Measurements from ENCODE around the gene OTOF. TPM values are rescaled to one million over a fixed set of nuclear protein-coding genes. Genes with fewer than 3 reads are reported as not detected.
"Not testable (repeated sequence)": the region's sequence is repeated elsewhere in the genome, so short reads cannot be mapped to it uniquely, and the experiment has no call there.

The OTOF gene
- total and polyA plus RNA-seq, 12 donors, result 0.03 to 0.25 (median 0.08) TPM; not detected in 8

DNA sequence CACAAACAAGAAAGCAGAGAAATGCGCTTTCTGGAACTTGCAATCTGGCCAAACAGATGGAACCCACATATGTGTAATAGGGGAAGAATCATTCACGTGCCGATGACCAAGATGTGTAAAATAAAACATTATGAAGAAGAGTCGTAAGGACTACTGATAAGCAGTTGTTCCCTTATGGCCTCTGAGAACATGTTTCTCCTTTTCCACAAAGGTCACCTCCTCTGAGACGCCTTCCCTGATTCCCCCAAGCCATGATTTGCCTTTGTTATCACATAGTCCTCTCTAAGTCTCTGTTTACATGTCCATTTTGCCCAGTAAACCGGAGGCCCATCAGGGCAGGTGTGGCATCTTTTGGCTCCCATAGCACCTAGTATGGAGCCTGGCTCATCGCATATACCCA, 8.0 kb downstream of the OTOF start:
- DNase-seq (no peak), ATAC-seq (no peak)
- Histone ChIP-seq H3K4me3 (no peak overlapping the region), H3K36me3 (no peaks in the 10 kb centered on the region), H3K9me3 (peaks cover 0 to 18% (median 8%) of the 10 kb centered on the region in 11 donors), H3K27ac (no peak overlapping the region), H3K4me1 (no peaks in the 10 kb centered on the region), H3K27me3 (no peaks in the 10 kb centered on the region)
- intact Hi-C loops (cut with DNase I), result no loop called here
- 90 to 93% methylated on average over 7 of the region's 7 CpGs for WGBS, 2 donors
- TF ChIP-seq, protein P1, sequence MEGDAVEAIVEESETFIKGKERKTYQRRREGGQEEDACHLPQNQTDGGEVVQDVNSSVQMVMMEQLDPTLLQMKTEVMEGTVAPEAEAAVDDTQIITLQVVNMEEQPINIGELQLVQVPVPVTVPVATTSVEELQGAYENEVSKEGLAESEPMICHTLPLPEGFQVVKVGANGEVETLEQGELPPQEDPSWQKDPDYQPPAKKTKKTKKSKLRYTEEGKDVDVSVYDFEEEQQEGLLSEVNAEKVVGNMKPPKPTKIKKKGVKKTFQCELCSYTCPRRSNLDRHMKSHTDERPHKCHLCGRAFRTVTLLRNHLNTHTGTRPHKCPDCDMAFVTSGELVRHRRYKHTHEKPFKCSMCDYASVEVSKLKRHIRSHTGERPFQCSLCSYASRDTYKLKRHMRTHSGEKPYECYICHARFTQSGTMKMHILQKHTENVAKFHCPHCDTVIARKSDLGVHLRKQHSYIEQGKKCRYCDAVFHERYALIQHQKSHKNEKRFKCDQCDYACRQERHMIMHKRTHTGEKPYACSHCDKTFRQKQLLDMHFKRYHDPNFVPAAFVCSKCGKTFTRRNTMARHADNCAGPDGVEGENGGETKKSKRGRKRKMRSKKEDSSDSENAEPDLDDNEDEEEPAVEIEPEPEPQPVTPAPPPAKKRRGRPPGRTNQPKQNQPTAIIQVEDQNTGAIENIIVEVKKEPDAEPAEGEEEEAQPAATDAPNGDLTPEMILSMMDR (IDR thresholded peaks at IDR 0.05), result no peak

DNA sequence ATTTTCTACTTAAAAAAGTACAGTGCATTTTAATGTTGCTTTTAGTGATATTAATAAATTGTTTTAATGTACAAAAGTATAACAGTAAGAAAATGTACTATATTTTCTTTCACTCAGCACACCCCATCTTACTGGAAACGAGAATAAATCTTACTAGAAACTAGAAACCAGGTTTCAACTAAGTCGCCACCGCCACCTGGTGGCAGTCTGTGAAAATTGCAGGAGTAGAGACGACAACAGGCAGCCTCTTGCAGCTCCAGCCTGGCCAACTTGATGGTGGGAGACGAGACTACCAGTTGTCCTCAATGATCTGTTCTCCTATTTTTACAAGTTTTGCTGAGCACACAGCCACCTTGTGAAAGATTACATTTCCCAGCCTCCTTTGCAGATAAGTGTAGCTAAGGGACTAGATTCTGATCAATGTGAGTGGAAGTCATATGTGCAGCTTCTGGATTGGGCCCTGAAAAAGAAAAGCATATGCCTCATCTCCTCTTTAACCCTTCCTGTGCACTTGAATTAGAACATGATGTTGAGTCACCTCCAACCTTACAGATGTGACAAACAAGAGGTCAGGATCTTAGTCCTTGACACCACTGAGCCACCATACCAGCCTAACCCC, 8.7 kb downstream of the OTOF start:
- Histone ChIP-seq H3K27ac (no peak overlapping the region), H3K27me3 (no peaks in the 10 kb centered on the region), H3K9me3 (peaks cover 0 to 18% (median 8%) of the 10 kb centered on the region in 11 donors), H3K4me1 (no peaks in the 10 kb centered on the region), H3K36me3 (no peaks in the 10 kb centered on the region), H3K4me3 (no peak overlapping the region)
- intact Hi-C loops (cut with DNase I), result no loop called here
- 10 to 15% methylated on average over 5 of the region's 5 CpGs for WGBS, 2 donors
- DNase-seq (no peak), ATAC-seq (no peak)
- TF ChIP-seq, protein P1 (IDR thresholded peaks at IDR 0.05), result peak in 7 of 9 donors; percentile 30 to 70 (median 41)

DNA sequence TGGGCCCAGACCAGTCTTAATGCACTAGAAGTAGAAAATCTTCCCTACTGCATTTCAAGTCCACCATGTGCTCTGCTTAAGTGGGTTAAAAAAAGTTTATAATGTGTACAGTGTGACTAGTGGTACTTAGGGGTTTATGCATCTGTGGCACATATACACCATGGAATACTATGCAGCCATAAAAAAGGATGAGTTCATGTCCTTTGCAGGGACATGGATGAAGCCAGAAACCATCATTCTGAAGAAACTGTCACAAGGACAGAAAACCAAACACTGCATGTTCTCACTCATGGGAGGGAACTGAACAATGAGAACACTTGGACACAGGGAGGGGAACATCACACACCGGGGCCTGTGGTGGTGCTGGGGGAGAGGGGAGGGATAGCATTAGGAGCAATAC, 9.4 kb downstream of the OTOF start:
- ATAC-seq, DNase-seq, H3K36me3 ChIP-seq: not testable (repeated sequence)

DNA sequence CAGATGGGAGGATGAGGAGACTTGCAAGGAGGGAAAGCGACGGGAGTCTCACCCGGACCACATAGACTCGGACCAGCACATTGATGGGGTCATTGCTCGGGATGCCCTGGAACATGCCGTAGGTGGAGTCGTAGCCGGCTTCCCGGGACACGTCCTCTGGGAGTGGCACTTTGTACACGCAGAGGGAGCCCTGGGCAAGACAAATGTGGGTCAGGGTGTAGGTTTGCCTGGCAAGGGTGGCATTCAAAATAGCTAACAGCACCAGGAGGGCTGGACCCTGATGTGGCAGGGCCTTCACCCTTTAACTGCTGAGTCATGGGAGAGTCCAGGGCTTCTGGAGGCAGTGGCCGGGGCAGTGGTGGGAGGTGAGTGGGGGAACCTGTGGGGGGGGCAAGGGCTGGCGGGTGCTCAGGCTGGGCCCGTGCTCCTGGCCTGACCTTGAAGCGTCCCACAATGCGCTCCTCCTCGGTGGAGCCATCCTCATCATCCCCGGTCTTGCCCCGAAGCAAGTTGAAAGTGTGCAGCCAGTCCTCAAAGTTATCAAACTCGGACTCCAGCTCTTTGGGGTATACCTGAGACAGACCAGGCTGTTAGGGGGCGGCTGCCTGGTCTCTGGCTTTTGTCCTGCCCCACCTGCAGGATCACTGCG, 11.1 kb downstream of the OTOF start:
- no peak for DNase-seq
- H3K27ac ChIP-seq, result no peak overlapping the region
- peaks cover 0 to 7% (median 0%) of the 10 kb centered on the region in 9 donors for H3K4me1 ChIP-seq
- WGBS, 2 donors, result 82 to 89% methylated on average over 22 of the region's 22 CpGs
- ATAC-seq, result no peak
- intact Hi-C loops (cut with DNase I), result no loop called here
- no peaks in the 10 kb centered on the region for H3K36me3 ChIP-seq
- TF ChIP-seq, protein P1 (IDR thresholded peaks at IDR 0.05), result no peak
- H3K27me3 ChIP-seq, result no peaks in the 10 kb centered on the region
- H3K9me3 ChIP-seq, result peaks cover 0 to 18% (median 8%) of the 10 kb centered on the region in 11 donors
- H3K4me3 ChIP-seq, result no peak overlapping the region

More for the DNA sequence above, 9.4 kb downstream of the OTOF start:
- WGBS, 2 donors, result 94 to 100% methylated on average over 1 of the region's 1 CpG
- H3K4me1 ChIP-seq; intact Hi-C loops (cut with DNase I); H3K4me3 ChIP-seq; H3K27ac ChIP-seq; H3K27me3 ChIP-seq: not testable (repeated sequence)
- peaks cover 0 to 18% (median 8%) of the 10 kb centered on the region in 11 donors for H3K9me3 ChIP-seq

DNA sequence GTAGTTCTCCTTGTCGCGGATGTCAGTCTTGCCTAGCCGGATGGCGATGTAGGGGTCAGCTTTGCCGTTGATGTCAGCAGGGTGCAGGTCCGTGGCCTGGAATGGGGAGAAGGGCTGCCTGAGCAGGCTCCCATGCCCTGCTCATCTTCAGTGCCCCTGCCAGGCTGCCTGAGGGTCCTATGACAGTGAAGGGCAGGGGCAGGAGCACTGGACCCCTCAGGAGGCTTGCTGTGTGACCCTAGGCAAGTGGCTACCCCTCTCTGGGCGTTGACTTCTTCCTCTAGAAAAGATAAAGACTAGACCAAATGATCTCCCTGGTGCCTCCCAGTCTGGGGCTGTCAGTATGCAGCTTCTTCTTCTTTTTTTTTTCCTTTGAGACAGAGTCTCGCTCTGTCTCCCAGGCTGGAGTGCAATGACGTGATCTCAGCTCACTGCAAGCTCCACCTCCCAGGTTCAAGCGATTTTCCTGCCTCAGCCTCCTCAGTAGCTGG, 11.9 kb downstream of the OTOF start:
- no peaks in the 10 kb centered on the region for H3K36me3 ChIP-seq
- no peaks in the 10 kb centered on the region for H3K27me3 ChIP-seq
- peaks cover 0 to 7% (median 0%) of the 10 kb centered on the region in 9 donors for H3K4me1 ChIP-seq
- TF ChIP-seq, protein P1 (IDR thresholded peaks at IDR 0.05), result no peak
- no peak for ATAC-seq
- DNase-seq, result no peak
- WGBS, 2 donors, result 84 to 86% methylated on average over 10 of the region's 10 CpGs
- intact Hi-C loops (cut with DNase I), result no loop called here
- no peak overlapping the region for H3K4me3 ChIP-seq
- no peak overlapping the region for H3K27ac ChIP-seq
- peaks cover 0 to 18% (median 8%) of the 10 kb centered on the region in 11 donors for H3K9me3 ChIP-seq
